Thyroid gland (tissue), 4 donors: ENCODE data around the gene PSMC5.
A peak's percentile ranks its signal among the peaks of the same experiment; 100 is the strongest.

Experiments used
- CTCF ChIP-seq, 6 experiments: fragments of 200-600 bp in 3 of 6; fragments of 450-650 bp in 3 of 6; sonication (generic) in 3 of 6; IDR thresholded peaks; one replicate each; pipeline ENCODE4 v1.5.1; 2016 to 2019; ENCODE audit warnings: antibody characterized with exemption in 6 of 6, mild to moderate bottlenecking in 2 of 6, inconsistent platforms in 1 of 6, moderate library complexity in 1 of 6
- POLR2A ChIP-seq, 2 donors: fragments of 450-650 bp; IDR thresholded peaks; one replicate each; pipeline ENCODE4 v1.6.1; 2017; ENCODE audit warnings: antibody characterized with exemption in 2 of 2, mild to moderate bottlenecking in 2 of 2, moderate library complexity in 1 of 2

DNA sequence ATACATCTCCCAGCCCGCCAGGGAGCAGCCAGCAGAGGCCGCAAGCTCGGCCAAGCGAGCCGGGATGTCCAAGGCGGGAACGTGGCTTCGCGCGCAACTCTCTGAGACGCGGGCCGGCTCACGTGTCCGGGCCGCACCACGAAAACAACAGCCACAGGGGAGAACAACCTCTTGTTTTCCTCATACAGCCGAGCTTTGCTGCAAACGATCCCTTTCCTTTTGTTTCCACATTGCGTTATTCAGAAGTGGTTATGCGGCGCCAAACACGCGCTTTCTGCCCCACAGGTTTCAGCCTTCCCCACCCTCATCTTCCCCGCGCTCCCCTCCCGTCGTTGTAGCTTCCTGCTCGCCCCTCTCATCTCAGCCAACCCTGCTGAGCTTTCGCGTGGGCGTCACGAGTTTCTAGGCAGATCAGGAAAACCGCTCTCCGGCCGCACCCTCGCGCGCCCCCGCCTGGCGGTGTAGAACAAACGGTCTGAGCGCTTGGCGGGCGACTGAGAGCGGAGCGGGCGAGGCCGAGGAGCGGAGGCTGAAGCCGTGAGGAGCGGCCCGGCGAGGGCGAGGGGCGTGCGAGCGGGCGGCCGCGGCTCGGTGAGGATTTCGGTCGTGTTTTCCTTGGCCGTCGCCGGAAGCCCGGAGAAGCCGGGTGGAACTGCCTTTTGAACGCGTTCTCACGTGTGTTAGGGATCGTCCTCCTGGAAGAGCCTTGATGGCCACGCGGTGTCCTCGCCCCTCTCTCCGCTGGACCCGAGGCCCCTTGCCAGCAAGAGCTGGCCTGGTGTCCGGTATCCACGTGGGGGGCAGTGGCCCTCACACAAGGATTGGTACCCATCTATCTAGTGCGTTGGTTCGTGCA lies 21.8 kb downstream of the PSMC5 start:
- peak in 4 of 6 experiments; percentile 16 to 73 (median 65) for TF ChIP-seq CTCF (IDR thresholded peaks at IDR 0.05)
- no peak for TF ChIP-seq POLR2A (IDR thresholded peaks at IDR 0.05)
